GM21529 (cell line): ENCODE measurements around the gene OR2M3.
A peak's percentile ranks its signal among the peaks of the same experiment; 100 is the strongest.
"Not testable (repeated sequence)": the region's sequence is repeated elsewhere in the genome, so short reads cannot be mapped to it uniquely, and the experiment has no call there.

Source experiments
- ATAC-seq: cut with Tn5 transposase; IDR thresholded peaks from one replicate; pipeline ENCODE4 v1.9.1; 2021; ENCODE audit not compliant: unreplicated experiment

The OR2M3 gene

GRCh38 chr1:248196965-248197364 lies at the start of gene OR2M3:
Gene OR2M3, plus strand, starts transcription at chr1:248197265. Its CDS starts 5,803 bp downstream, at chr1:248203068.
- ATAC-seq: no peak

GRCh38 chr1:248152056-248152827 lies 44.8 kb upstream of the OR2M3 start:
- ATAC-seq: no peak

- ATAC-seq: no peak
These were observed 41.1 kb upstream of the OR2M3 start for GRCh38 chr1:248155927-248156326.

- no peak for ATAC-seq
These were observed 38.3 kb upstream of the OR2M3 start for GRCh38 chr1:248158758-248159157.

GRCh38 chr1:248164031-248164430 lies 33.0 kb upstream of the OR2M3 start:
- ATAC-seq: no peak

GRCh38 chr1:248165186-248165585 lies 31.9 kb upstream of the OR2M3 start:
- ATAC-seq: no peak

GRCh38 chr1:248174521-248174920 lies 22.5 kb upstream of the OR2M3 start, which contains the start of gene OR2M2:
Gene OR2M2, plus strand, starts transcription at chr1:248174821. Its CDS starts 5,165 bp downstream, at chr1:248179986.
- no peak for ATAC-seq

GRCh38 chr1:248183996-248184395 lies 13.1 kb upstream of the OR2M3 start:
- ATAC-seq: no peak

GRCh38 chr1:248187363-248187762 lies 9.7 kb upstream of the OR2M3 start:
- ATAC-seq: no peak

- ATAC-seq: no peak
These were observed 8.0 kb upstream of the OR2M3 start for GRCh38 chr1:248189026-248189425.

GRCh38 chr1:248194117-248194516 lies 2.9 kb upstream of the OR2M3 start:
- ATAC-seq: no peak

- no peak for ATAC-seq
These were observed 18.8 kb downstream of the OR2M3 start for GRCh38 chr1:248215880-248216279.

GRCh38 chr1:248225537-248225936 lies 28.5 kb downstream of the OR2M3 start:
- no peak for ATAC-seq

- no peak for ATAC-seq
These were observed 32.4 kb downstream of the OR2M3 start for GRCh38 chr1:248229360-248229908.

GRCh38 chr1:248231117-248231516 lies 34.1 kb downstream of the OR2M3 start, which contains the start of gene OR2M4:
Gene OR2M4, plus strand, starts transcription at chr1:248231417. Its CDS starts 7,512 bp downstream, at chr1:248238929.
- ATAC-seq: no peak

- ATAC-seq: no peak
These were observed 42.4 kb downstream of the OR2M3 start for GRCh38 chr1:248239478-248239877.

GRCh38 chr1:248243204-248243603 lies 46.1 kb downstream of the OR2M3 start:
- ATAC-seq: peak; percentile 89

- not testable (repeated sequence) for ATAC-seq
These were observed 62.2 kb downstream of the OR2M3 start for GRCh38 chr1:248259309-248259708.
